Tibial nerve (tissue), 4 donors: ENCODE results near the gene MYADM. TPM values are rescaled to one million over a fixed set of nuclear protein-coding genes. Genes with fewer than 3 reads are reported as not detected.

Experiments
- DNase-seq, 2 donors: peaks; one replicate each; pipeline ENCODE4 v3.0.0-alpha.2; 2019; ENCODE audit warnings: low spot score in 2 of 2
- H3K27ac ChIP-seq, 4 donors: fragments of 200-600 bp; sonication (generic) in 3 of 4; one replicate each; pipeline ENCODE4 v1.5.1; 2017 to 2019; ENCODE audit warnings: mild to moderate bottlenecking in 1 of 4
- H3K27me3 ChIP-seq, 2 donors: fragments of 200-600 bp; sonication (generic) in 1 of 2; one replicate each; pipeline versions ENCODE4 v1.5.1 to v1.6.0; 2017 to 2019
- H3K36me3 ChIP-seq, 3 donors: fragments of 200-600 bp; sonication (generic); one replicate each; pipeline ENCODE4 v1.5.1; 2018 to 2019
- H3K4me1 ChIP-seq, 4 donors: fragments of 200-600 bp; sonication (generic) in 3 of 4; one replicate each; pipeline ENCODE4 v1.5.1; 2017 to 2019
- H3K4me3 ChIP-seq, 4 donors: fragments of 200-600 bp; sonication (generic) in 3 of 4; one replicate each; pipeline ENCODE4 v1.5.1; 2017 to 2019; ENCODE audit warnings: mild to moderate bottlenecking in 1 of 4, moderate library complexity in 1 of 4
- H3K9me3 ChIP-seq, 4 donors: fragments of 200-600 bp; sonication (generic) in 3 of 4; one replicate each; pipeline ENCODE4 v1.5.1; 2017 to 2019
- EP300 ChIP-seq, 2 donors: sonication (generic); formaldehyde crosslinking; IDR thresholded peaks; one replicate each; pipeline ENCODE4 v1.6.1; 2017; ENCODE audit warnings: antibody characterized with exemption in 2 of 2, mild to moderate bottlenecking in 1 of 2
- POLR2A ChIP-seq, 2 donors: fragments of 450-650 bp; IDR thresholded peaks; one replicate each; pipeline ENCODE4 v1.6.1; 2017; ENCODE audit warnings: antibody characterized with exemption in 2 of 2, mild to moderate bottlenecking in 2 of 2, moderate library complexity in 2 of 2
- WGBS, 2 donors: methylation state at CpG; one replicate each; pipeline ENCODE4 v1.1.5; 2018; 5-methylcytosine and 5-hydroxymethylcytosine counted together
- total RNA-seq, 4 donors: library from RNA; depleted of rRNA; stranded (reverse); fragments of >200 nt; gene quantifications; one replicate each; pipeline ENCODE4 v1.1.0, GENCODE V29; 2016
- TF ChIP-seq, protein P1 (sequence below), 5 experiments: fragments of 200-600 bp in 3 of 5; fragments of 450-650 bp in 2 of 5; sonication (generic) in 3 of 5; IDR thresholded peaks; one replicate each; pipeline ENCODE4 v1.5.1; 2016 to 2019; ENCODE audit warnings: antibody characterized with exemption in 5 of 5, mild to moderate bottlenecking in 3 of 5, moderate library complexity in 2 of 5

The MYADM gene
- total RNA-seq, 4 donors from 2014 or later = 27.3 to 37.7 (median 31.9) TPM

DNA sequence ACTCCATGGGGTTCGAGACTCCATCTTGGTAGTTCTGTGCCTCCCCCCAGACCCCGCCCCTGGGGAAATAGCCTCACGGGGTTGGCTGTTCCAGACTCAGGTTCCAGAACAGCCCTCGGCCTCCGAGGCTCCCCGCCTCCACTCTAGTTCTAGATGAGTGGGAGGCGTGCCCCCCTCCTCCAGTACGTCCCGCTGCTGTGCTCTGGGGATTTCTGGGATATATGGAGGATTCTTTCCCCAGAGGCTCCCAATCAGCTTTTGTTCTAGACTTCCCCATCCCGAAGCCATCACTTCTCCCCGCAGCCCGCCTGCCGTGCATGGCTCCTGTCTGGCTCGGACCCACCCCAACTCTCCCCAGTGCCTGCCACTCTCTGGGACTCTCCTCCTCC is 39.5 kb downstream of the MYADM start:
- Histone ChIP-seq H3K36me3 (no peaks in the 10 kb centered on the region), H3K4me1 (peaks cover 0 to 34% (median 4%) of the 10 kb centered on the region in 4 donors), H3K9me3 (no peaks in the 10 kb centered on the region), H3K4me3 (no peak overlapping the region), H3K27ac (no peak overlapping the region), H3K27me3 (peaks cover 0 to 70% of the 10 kb centered on the region in 2 donors)
- 26 to 31% methylated on average over 14 of the region's 14 CpGs for WGBS, 2 donors
- DNase-seq = no peak
- TF ChIP-seq, protein P1, sequence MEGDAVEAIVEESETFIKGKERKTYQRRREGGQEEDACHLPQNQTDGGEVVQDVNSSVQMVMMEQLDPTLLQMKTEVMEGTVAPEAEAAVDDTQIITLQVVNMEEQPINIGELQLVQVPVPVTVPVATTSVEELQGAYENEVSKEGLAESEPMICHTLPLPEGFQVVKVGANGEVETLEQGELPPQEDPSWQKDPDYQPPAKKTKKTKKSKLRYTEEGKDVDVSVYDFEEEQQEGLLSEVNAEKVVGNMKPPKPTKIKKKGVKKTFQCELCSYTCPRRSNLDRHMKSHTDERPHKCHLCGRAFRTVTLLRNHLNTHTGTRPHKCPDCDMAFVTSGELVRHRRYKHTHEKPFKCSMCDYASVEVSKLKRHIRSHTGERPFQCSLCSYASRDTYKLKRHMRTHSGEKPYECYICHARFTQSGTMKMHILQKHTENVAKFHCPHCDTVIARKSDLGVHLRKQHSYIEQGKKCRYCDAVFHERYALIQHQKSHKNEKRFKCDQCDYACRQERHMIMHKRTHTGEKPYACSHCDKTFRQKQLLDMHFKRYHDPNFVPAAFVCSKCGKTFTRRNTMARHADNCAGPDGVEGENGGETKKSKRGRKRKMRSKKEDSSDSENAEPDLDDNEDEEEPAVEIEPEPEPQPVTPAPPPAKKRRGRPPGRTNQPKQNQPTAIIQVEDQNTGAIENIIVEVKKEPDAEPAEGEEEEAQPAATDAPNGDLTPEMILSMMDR (IDR thresholded peaks at IDR 0.05) = no peak
- TF ChIP-seq POLR2A (IDR thresholded peaks at IDR 0.05) (no peak), EP300 (IDR thresholded peaks at IDR 0.05) (no peak)

GRCh38 chr19:53907690-53908089 is 40.0 kb downstream of the MYADM start:
- H3K4me1 ChIP-seq = peaks cover 0 to 34% (median 4%) of the 10 kb centered on the region in 4 donors
- no peak for TF ChIP-seq POLR2A (IDR thresholded peaks at IDR 0.05)
- TF ChIP-seq EP300 (IDR thresholded peaks at IDR 0.05) = no peak
- TF ChIP-seq, protein P1 (IDR thresholded peaks at IDR 0.05) = no peak
- DNase-seq = no peak
- H3K27me3 ChIP-seq = peaks cover 0 to 75% of the 10 kb centered on the region in 2 donors
- H3K27ac ChIP-seq = no peak overlapping the region
- no peaks in the 10 kb centered on the region for H3K36me3 ChIP-seq
- 14 to 16% methylated on average over 17 of the region's 17 CpGs for WGBS, 2 donors
- H3K4me3 ChIP-seq = no peak overlapping the region
- no peaks in the 10 kb centered on the region for H3K9me3 ChIP-seq

DNA sequence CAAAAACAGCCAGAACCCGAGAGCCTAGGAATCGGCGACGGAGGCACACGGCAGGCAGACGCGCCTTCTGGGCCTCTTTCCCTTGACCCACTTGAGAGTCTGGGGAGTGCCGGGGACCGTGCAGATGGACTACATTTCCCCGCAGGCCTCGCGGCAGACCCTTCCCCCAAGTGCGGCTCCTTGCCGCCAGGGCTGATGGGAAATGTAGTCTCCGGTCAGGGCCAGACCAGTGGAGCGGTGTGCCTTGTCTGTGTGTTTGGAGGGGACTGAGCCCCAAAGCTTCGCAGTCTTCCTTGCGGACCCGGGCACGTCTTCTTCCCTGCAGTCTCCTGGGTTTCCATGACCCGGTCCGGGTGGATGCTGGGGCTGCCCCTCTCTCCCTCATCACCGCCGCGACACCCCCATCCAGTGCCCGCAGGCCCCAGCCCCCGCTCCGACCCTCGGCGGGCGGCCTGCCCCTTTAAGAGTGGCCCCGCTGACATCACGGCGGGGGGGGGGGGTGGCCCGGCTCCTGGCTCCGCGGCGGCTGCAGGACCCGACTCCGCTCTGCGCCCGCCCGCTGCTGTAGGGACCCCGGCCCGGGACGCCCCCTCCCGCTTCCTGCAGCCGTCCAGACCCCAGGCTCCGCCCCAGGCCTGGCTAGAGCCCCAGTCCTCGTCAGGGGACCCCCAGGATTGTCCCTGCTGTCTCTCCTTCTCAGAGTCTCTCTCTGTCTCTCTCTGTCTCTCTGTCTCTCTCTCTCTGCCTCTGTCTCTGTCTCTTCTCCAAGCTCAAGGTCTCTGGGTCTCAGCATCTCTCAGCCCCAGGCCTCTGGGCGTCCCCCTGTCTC is 40.6 kb downstream of the MYADM start:
- Histone ChIP-seq H3K27ac (no peak overlapping the region), H3K36me3 (no peaks in the 10 kb centered on the region), H3K4me3 (no peak overlapping the region), H3K4me1 (peaks cover 0 to 34% (median 4%) of the 10 kb centered on the region in 4 donors), H3K27me3 (peaks cover 0 to 82% of the 10 kb centered on the region in 2 donors), H3K9me3 (no peaks in the 10 kb centered on the region)
- TF ChIP-seq POLR2A (IDR thresholded peaks at IDR 0.05) (no peak), EP300 (IDR thresholded peaks at IDR 0.05) (no peak)
- TF ChIP-seq, protein P1 (IDR thresholded peaks at IDR 0.05) = no peak
- no peak for DNase-seq
- WGBS, 2 donors = 2 to 3% methylated on average over 35 to 39 of the region's 51 CpGs

DNA sequence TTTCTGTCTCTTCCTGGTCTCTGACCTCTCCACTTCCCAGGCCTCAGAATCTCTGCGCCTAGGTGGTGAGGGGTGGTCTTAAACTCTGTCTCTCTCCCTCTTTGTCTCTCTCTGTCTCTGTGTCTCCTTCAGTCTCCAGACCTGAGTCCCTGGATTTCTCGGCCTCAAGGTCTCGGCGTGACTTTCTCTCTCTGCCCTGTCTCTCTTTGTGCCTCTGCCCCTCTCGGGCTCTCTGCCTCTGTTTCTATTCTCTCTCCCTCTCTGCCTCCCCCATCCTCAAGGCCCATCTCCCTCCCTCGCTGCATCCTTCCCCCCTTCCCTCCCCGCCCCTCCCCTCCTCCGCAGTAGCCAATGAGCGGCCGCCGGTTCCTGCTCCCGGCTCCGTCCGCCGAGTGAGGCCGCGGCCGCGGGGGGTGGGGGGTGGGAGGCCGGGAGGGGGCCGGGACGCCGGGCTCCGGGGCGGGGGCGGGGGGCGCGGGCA is 41.3 kb downstream of the MYADM start, which contains the start of gene CACNG7:
Gene CACNG7, plus strand, starts transcription at position 344 of the 481 bp plus-strand sequence. CDS start 3,554 bp downstream, outside the sequence.
- Histone ChIP-seq H3K27me3 (peaks cover 0 to 87% of the 10 kb centered on the region in 2 donors), H3K4me1 (peaks cover 0 to 34% (median 4%) of the 10 kb centered on the region in 4 donors), H3K36me3 (no peaks in the 10 kb centered on the region), H3K4me3 (no peak within 1 kb of the TSS), H3K9me3 (no peaks in the 10 kb centered on the region), H3K27ac (no peak within 1 kb of the TSS)
- WGBS, 2 donors = 2 to 3% methylated on average over 11 to 23 of the region's 28 CpGs
- DNase-seq = no peak
- TF ChIP-seq POLR2A (IDR thresholded peaks at IDR 0.05) (no peak), EP300 (IDR thresholded peaks at IDR 0.05) (no peak)
- TF ChIP-seq, protein P1 (IDR thresholded peaks at IDR 0.05) = no peak
